ENCODE data around the gene VPS9D1.
"Not testable (repeated sequence)": the region's sequence is repeated elsewhere in the genome, so short reads cannot be mapped to it uniquely, and the experiment has no call there.

VPS9D1 gene

DNA sequence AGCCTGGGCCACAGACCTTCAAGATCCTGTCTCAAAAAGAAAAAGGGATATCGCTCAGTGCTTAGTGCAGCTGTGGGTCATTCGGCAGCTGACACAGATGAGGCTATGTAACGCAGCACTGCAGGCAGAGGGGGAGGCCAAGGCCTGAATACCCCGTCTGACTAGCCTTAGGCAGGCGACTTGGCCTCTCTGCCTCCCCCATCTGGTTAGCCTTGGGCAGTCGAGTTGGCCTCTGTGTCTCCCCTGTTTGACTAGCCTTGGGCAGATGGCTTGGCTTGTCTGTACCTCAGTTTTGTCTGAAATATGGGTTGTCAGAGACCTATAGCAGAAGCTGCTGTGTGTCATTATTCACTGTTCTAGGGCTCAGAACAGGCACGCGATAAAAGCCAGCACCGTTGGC is 53.1 kb downstream of the VPS9D1 start:
- Histone ChIP-seq H3K36me3 (ENCODE audit: control insufficient read depth, insufficient read depth, low read length) (no peaks in the 10 kb centered on the region; the same call in 1 of the 2 replicates), H3K4me3 (replicated peaks; ENCODE audit: low read depth, low read length) (no peak overlapping the region), H3K27me3 (replicated peaks; ENCODE audit: control insufficient read depth, insufficient read depth, low read length) (no peaks in the 10 kb centered on the region)
- no peak for TF ChIP-seq CTCF (IDR thresholded peaks at IDR 0.05; ENCODE audit: insufficient read depth, low read length, poor library complexity, severe bottlenecking)
- DNase-seq (ENCODE audit: extremely low read depth, insufficient read length): no peak

DNA sequence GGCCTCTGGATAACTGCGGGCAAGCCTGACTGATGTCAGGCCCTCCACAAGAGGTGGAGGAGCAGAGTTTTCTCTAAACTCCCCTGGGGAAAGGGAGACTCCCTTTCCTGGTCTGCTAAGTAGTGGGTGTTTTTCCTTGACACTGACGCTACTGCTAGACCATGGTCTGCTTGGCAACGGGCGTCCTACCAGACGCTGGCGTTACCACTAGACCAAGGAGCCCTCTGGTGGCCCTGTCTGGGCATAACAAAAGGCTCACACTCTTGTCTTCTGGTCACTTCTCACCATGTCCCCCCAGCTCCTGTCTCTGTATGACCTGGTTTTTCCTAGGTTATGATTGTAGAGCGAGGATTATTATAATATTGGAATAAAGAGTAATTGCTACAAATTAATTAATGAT is 53.7 kb downstream of the VPS9D1 start:
- H3K4me3 ChIP-seq (replicated peaks; ENCODE audit: low read depth, low read length); H3K27me3 ChIP-seq (replicated peaks; ENCODE audit: control insufficient read depth, insufficient read depth, low read length); DNase-seq (ENCODE audit: extremely low read depth, insufficient read length); H3K36me3 ChIP-seq (ENCODE audit: control insufficient read depth, insufficient read depth, low read length): not testable (repeated sequence)
- peak; percentile 45 for TF ChIP-seq CTCF (IDR thresholded peaks at IDR 0.05; ENCODE audit: insufficient read depth, low read length, poor library complexity, severe bottlenecking)

GRCh38 chr16:89664238-89664637 is 56.5 kb downstream of the VPS9D1 start:
- DNase-seq (ENCODE audit: extremely low read depth, insufficient read length); H3K36me3 ChIP-seq (ENCODE audit: control insufficient read depth, insufficient read depth, low read length); H3K4me3 ChIP-seq (replicated peaks; ENCODE audit: low read depth, low read length); H3K27me3 ChIP-seq (replicated peaks; ENCODE audit: control insufficient read depth, insufficient read depth, low read length): not testable (repeated sequence)

GRCh38 chr16:89661215-89661614 is 59.5 kb downstream of the VPS9D1 start:
- no peak overlapping the region for H3K4me3 ChIP-seq (replicated peaks; ENCODE audit: low read depth, low read length)
- no peak for TF ChIP-seq CTCF (IDR thresholded peaks at IDR 0.05; ENCODE audit: insufficient read depth, low read length, poor library complexity, severe bottlenecking)
- H3K27me3 ChIP-seq (replicated peaks; ENCODE audit: control insufficient read depth, insufficient read depth, low read length): no peaks in the 10 kb centered on the region
- no peak for DNase-seq (ENCODE audit: extremely low read depth, insufficient read length)
- peaks cover 4% of the 10 kb centered on the region for H3K36me3 ChIP-seq (ENCODE audit: control insufficient read depth, insufficient read depth, low read length)

DNA sequence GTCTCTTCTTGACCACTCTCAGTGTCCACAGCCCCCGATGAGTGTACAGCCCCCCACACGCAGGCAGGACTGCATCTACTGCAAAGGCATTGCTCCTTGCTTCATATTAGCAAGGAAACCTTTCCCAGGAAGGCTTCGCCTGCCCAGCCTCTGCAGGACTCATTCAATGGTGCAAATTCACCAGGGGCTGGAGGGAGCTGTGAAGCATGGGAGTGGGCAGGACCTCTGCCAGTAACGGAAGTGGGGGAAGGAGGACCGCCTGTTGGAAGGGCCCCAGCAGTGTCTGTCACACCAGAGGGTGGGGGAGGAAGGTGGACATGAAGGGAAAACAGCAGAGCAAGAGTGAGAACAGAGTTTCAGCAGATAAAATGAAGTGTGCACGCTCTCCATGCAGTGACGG is 60.6 kb downstream of the VPS9D1 start:
- H3K36me3 ChIP-seq (ENCODE audit: control insufficient read depth, insufficient read depth, low read length): peaks cover 4% of the 10 kb centered on the region

GRCh38 chr16:89658221-89658879 is 62.3 kb downstream of the VPS9D1 start:
- Histone ChIP-seq H3K4me3 (replicated peaks; ENCODE audit: low read depth, low read length) (peak overlapping the region; percentile 96), H3K27me3 (replicated peaks; ENCODE audit: control insufficient read depth, insufficient read depth, low read length) (no peaks in the 10 kb centered on the region), H3K36me3 (ENCODE audit: control insufficient read depth, insufficient read depth, low read length) (peaks cover 6% of the 10 kb centered on the region)
- no peak for TF ChIP-seq CTCF (IDR thresholded peaks at IDR 0.05; ENCODE audit: insufficient read depth, low read length, poor library complexity, severe bottlenecking)
- DNase-seq (ENCODE audit: extremely low read depth, insufficient read length): no peak

More for the DNA sequence above, 60.6 kb downstream of the VPS9D1 start:
- no peak for TF ChIP-seq CTCF (IDR thresholded peaks at IDR 0.05; ENCODE audit: insufficient read depth, low read length, poor library complexity, severe bottlenecking)
- Histone ChIP-seq H3K27me3 (replicated peaks; ENCODE audit: control insufficient read depth, insufficient read depth, low read length) (no peaks in the 10 kb centered on the region), H3K4me3 (replicated peaks; ENCODE audit: low read depth, low read length) (no peak overlapping the region)
- DNase-seq (ENCODE audit: extremely low read depth, insufficient read length): no peak

Measured in GM06990 (cell line).